Nephron (organoid): ENCODE measurements around the gene SLC2A9.
A peak's percentile ranks its signal among the peaks of the same experiment; 100 is the strongest.

Experiments
- H3K27ac Mint-ChIP-seq, 3 experiments: 2 replicates each; pipeline ENCODE4 v1.8.0; 2020; ENCODE audit warnings: mixed read lengths in 3 of 3, mild to moderate bottlenecking in 2 of 3, moderate library complexity in 1 of 3
- H3K27me3 Mint-ChIP-seq: 2 replicates; pipeline ENCODE4 v1.8.0; 2021; ENCODE audit warnings: low read depth, mild to moderate bottlenecking, moderate library complexity, mixed read lengths
- H3K36me3 Mint-ChIP-seq: 2 replicates; pipeline ENCODE4 v1.8.0; 2020; ENCODE audit warnings: low read depth, mixed read lengths
- H3K4me1 Mint-ChIP-seq: 2 replicates; pipeline ENCODE4 v1.8.0; 2020; ENCODE audit warnings: mixed read lengths
- H3K4me3 Mint-ChIP-seq, 3 experiments: 2 replicates each; pipeline ENCODE4 v1.8.0; 2020; ENCODE audit warnings: mild to moderate bottlenecking in 3 of 3, mixed read lengths in 3 of 3, moderate library complexity in 2 of 3
- H3K9me3 Mint-ChIP-seq: 2 replicates; pipeline ENCODE4 v1.8.0; 2020; ENCODE audit warnings: mixed read lengths
- TF ChIP-seq, protein P1 (sequence below), 3 experiments: fragments of 200-600 bp; sonication (generic); IDR thresholded peaks; one replicate each; pipeline ENCODE4 v1.5.0; 2021; ENCODE audit warnings: antibody characterized with exemption in 3 of 3; ENCODE audit not compliant: unreplicated experiment in 3 of 3

The SLC2A9 gene

GRCh38 chr4:10054571-10055041, 33.3 kb upstream of the SLC2A9 start:
- Mint-ChIP-seq H3K36me3 (no peaks in the 10 kb centered on the region), H3K9me3 (no peaks in the 10 kb centered on the region), H3K27me3 (peaks cover 11% of the 10 kb centered on the region), H3K4me3 (no peak overlapping the region), H3K4me1 (peaks cover 47% of the 10 kb centered on the region), H3K27ac (peak overlapping the region in 2 of 3 experiments; percentile 84 to 92)
- TF ChIP-seq, protein P1, sequence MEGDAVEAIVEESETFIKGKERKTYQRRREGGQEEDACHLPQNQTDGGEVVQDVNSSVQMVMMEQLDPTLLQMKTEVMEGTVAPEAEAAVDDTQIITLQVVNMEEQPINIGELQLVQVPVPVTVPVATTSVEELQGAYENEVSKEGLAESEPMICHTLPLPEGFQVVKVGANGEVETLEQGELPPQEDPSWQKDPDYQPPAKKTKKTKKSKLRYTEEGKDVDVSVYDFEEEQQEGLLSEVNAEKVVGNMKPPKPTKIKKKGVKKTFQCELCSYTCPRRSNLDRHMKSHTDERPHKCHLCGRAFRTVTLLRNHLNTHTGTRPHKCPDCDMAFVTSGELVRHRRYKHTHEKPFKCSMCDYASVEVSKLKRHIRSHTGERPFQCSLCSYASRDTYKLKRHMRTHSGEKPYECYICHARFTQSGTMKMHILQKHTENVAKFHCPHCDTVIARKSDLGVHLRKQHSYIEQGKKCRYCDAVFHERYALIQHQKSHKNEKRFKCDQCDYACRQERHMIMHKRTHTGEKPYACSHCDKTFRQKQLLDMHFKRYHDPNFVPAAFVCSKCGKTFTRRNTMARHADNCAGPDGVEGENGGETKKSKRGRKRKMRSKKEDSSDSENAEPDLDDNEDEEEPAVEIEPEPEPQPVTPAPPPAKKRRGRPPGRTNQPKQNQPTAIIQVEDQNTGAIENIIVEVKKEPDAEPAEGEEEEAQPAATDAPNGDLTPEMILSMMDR (IDR thresholded peaks at IDR 0.05; ENCODE audit: unreplicated experiment in 3 of 3), result no peak

DNA sequence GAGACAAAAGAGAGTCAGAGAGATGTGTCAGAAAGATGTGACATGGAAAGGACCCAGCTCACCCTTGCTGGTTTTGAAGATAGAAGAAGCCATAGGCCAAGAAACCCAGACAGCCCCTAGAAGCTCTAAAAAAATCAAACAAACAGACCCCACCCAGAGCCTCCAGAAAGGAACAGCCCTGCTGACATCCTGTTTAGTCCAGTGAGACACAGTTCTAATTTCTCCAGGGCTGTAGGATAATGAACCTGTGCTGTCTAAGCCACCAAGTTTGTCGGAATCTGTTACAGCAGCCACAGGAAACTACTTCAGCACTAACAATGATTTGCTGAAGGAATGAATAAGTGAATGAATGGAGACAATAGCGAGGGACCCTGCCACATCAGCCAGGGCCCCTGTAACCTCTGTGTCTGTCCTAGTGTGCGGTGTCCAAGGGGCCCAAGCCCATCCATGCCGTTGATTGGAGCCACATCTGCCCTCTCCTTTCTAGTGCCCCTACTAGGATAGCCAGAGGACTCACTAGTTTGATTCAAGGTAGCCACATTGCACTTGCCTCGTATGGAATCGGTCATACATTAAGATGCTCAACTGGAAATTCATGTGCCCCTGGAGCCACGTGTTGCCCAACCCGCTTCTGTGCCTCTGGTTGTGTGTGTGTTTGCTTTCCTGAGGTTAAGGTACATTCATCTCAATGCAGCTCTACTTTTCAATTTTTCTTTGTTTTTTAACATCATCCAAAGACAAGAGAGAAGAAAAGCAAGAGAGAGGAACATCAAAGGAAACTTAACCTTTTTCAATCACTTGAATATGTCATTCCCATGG, 32.5 kb upstream of the SLC2A9 start:
- Mint-ChIP-seq H3K4me3 (no peak overlapping the region), H3K27me3 (peaks cover 11% of the 10 kb centered on the region), H3K9me3 (no peaks in the 10 kb centered on the region), H3K27ac (peak overlapping the region in 2 of 3 experiments; percentile 84 to 92), H3K4me1 (peaks cover 51% of the 10 kb centered on the region), H3K36me3 (no peaks in the 10 kb centered on the region)
- TF ChIP-seq, protein P1 (IDR thresholded peaks at IDR 0.05; ENCODE audit: unreplicated experiment in 3 of 3), result no peak

DNA sequence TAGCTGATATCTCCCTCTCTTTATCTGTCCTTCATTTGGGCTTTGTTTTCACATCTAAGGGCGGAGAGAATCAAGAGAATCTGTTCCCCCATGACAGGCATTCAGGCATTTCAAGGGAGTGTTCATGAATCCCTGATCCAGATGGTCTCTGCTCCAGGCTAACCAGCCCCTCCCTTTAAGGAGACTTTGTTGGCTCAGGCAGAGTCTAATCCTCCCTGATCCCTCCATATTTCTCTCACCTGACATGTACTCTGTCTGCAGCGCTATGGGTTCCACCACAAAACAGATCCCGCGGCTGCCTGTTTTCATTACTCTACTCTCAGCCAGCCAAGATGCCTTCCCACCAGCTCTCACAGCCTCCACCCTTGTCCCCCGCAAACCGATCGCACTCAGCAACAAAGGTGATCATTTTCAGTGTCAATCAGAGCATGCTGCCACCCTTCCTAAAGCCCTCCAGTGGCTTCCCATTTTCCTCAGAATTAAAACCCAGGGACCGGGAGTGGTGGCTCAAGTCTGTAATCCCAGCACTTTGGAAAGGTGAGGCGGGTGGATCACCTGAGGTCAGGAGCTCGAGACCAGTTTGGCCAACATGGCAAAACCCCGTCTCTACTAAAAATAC, 30.3 kb upstream of the SLC2A9 start:
- H3K27ac Mint-ChIP-seq, result peak overlapping the region; percentile 45 to 64 (median 61)
- no peaks in the 10 kb centered on the region for H3K9me3 Mint-ChIP-seq
- no peaks in the 10 kb centered on the region for H3K36me3 Mint-ChIP-seq
- peaks cover 47% of the 10 kb centered on the region for H3K4me1 Mint-ChIP-seq
- H3K27me3 Mint-ChIP-seq, result peaks cover 11% of the 10 kb centered on the region
- TF ChIP-seq, protein P1 (IDR thresholded peaks at IDR 0.05; ENCODE audit: unreplicated experiment in 3 of 3), result no peak
- H3K4me3 Mint-ChIP-seq, result peak overlapping the region in 1 of 3 experiments; percentile 12

GRCh38 chr4:10050721-10051120, 29.4 kb upstream of the SLC2A9 start:
- TF ChIP-seq, protein P1 (IDR thresholded peaks at IDR 0.05; ENCODE audit: unreplicated experiment in 3 of 3), result no peak
- Mint-ChIP-seq H3K9me3 (no peaks in the 10 kb centered on the region), H3K36me3 (no peaks in the 10 kb centered on the region), H3K27me3 (peaks cover 11% of the 10 kb centered on the region), H3K4me1 (peaks cover 40% of the 10 kb centered on the region), H3K4me3 (no peak overlapping the region), H3K27ac (peak overlapping the region in 1 of 3 experiments; percentile 35)

DNA sequence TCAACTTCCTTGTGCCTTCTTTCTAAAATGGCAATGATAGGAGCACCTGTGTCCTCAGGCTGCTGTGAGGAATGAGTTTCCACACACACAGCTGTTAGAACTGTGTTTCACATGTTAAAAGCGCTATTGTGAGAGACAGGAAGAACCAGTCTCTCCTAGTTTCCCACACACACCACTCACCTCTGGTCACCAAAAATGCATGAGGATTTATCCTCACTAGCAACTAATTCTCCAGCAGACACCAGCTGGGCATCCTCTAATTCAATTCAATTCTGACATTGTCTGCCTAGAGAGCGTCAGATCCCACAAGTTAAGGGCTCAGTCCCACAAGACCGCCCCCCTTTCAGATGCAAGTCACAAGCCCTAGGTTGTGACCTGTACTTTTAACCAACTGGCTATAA, 29.0 kb upstream of the SLC2A9 start:
- peak overlapping the region in 1 of 3 experiments; percentile 35 for H3K27ac Mint-ChIP-seq
- H3K27me3 Mint-ChIP-seq, result peaks cover 11% of the 10 kb centered on the region
- peaks cover 37% of the 10 kb centered on the region for H3K4me1 Mint-ChIP-seq
- H3K36me3 Mint-ChIP-seq, result no peaks in the 10 kb centered on the region
- H3K4me3 Mint-ChIP-seq, result no peak overlapping the region
- H3K9me3 Mint-ChIP-seq, result no peaks in the 10 kb centered on the region
- TF ChIP-seq, protein P1 (IDR thresholded peaks at IDR 0.05; ENCODE audit: unreplicated experiment in 3 of 3), result no peak
